Endothelial cell of umbilical vein (primary cell): ENCODE measurements around the gene UNC45A. TPM values are rescaled to one million over a fixed set of nuclear protein-coding genes. Genes with fewer than 3 reads are reported as not detected.

Experiments
- BruUV-seq: library from RNA; stranded (reverse); fragments of 400-500 nt; replicated peaks from 2 replicates; lab custom pipeline; 2021; lab: Mats Ljungman, UMichigan
- CTCF ChIA-PET: fragments of 300-600, 350-600 bp; sonication (Branson Sonifier 250); formaldehyde crosslinking; loops from one replicate; lab custom pipeline; 2021; ENCODE audit warnings: antibody characterized with exemption, inconsistent platforms; lab: Charles Lee
- POLR2A ChIA-PET: fragments of 300-600, 350-600 bp; sonication (Branson Sonifier 250); formaldehyde crosslinking; loops from one replicate; lab custom pipeline; 2021; ENCODE audit warnings: antibody characterized with exemption, inconsistent platforms; lab: Charles Lee
- DNase-seq: peaks from one replicate; pipeline ENCODE4 v3.0.0-alpha.2; 2011; ENCODE audit warnings: low read depth, low spot score
- FAIRE-seq: peaks from 2 replicates; lab custom pipeline; 2011; peaks lifted over from hg19 to GRCh38; lab: Jason Lieb, UNC
- H2AFZ ChIP-seq: 2 replicates; pipeline ENCODE4 v1.6.0; 2012; ENCODE audit warnings: low read depth, low read length, control low read depth, inconsistent platforms
- H3K27ac ChIP-seq: 2 replicates; pipeline ENCODE4 v1.5.1; 2011; ENCODE audit warnings: low read depth, mild to moderate bottlenecking, control low read depth, low read length, moderate library complexity; ENCODE audit not compliant: insufficient read depth
- H3K27me3 ChIP-seq, 2 experiments: 2 replicates each; pipeline versions ENCODE4 v1.6.0 to v1.6.1; 2011; ENCODE audit warnings: low read length in 2 of 2, mixed read lengths in 1 of 2; ENCODE audit not compliant: control insufficient read depth in 2 of 2, insufficient read depth in 2 of 2
- H3K36me3 ChIP-seq, 2 experiments: 2 replicates in 1 of 2; 3 replicates in 1 of 2; pipeline ENCODE4 v1.5.1; 2011; ENCODE audit warnings: low read length in 2 of 2, mild to moderate bottlenecking in 1 of 2, moderate library complexity in 1 of 2; ENCODE audit not compliant: control insufficient read depth in 2 of 2, insufficient read depth in 2 of 2; ENCODE audit errors: extremely low read depth in 1 of 2
- H3K4me1 ChIP-seq: 3 replicates; pipeline ENCODE4 v1.5.1; 2011; ENCODE audit warnings: mild to moderate bottlenecking, low read length; ENCODE audit not compliant: control insufficient read depth, insufficient read depth; ENCODE audit errors: extremely low read depth
- H3K4me2 ChIP-seq: 2 replicates; pipeline ENCODE4 v1.6.1; 2011; ENCODE audit warnings: low read length, control low read depth, mixed read lengths; ENCODE audit not compliant: insufficient read depth
- H3K4me3 ChIP-seq, 3 experiments: fragments of 200-600 bp in 1 of 3; sonication (generic), shearing (Covaris generic) in 1 of 3; replicated peaks in 1 of 3; 2 replicates each; pipeline ENCODE4 v1.5.1; 2011 to 2016; ENCODE audit warnings: control low read depth in 3 of 3, low read length in 3 of 3, mild to moderate bottlenecking in 2 of 3, inconsistent platforms in 1 of 3, low read depth in 1 of 3, moderate library complexity in 1 of 3; ENCODE audit not compliant: insufficient read depth in 1 of 3
- H3K79me2 ChIP-seq: 2 replicates; pipeline ENCODE4 v1.6.0; 2012; ENCODE audit warnings: low read length, inconsistent platforms; ENCODE audit not compliant: control insufficient read depth, insufficient read depth
- H3K9ac ChIP-seq: replicated peaks from 2 replicates; pipeline ENCODE3; 2011; ENCODE audit warnings: low read length, control low read depth; ENCODE audit not compliant: insufficient read depth; ENCODE audit errors: extremely low read depth
- H3K9me1 ChIP-seq: replicated peaks from 3 replicates; pipeline ENCODE4 v1.6.0; 2011; ENCODE audit warnings: mild to moderate bottlenecking, low read length; ENCODE audit not compliant: control insufficient read depth, insufficient read depth; ENCODE audit errors: extremely low read depth
- H3K9me3 ChIP-seq: replicated peaks from 2 replicates; pipeline ENCODE4 v1.5.1; 2012; ENCODE audit warnings: low read length, inconsistent platforms; ENCODE audit not compliant: control insufficient read depth, insufficient read depth
- H4K20me1 ChIP-seq: replicated peaks from 2 replicates; pipeline ENCODE3; 2011; ENCODE audit warnings: mild to moderate bottlenecking, low read length; ENCODE audit not compliant: control insufficient read depth, insufficient read depth; ENCODE audit errors: extremely low read depth
- CTCF ChIP-seq, 2 donors: IDR thresholded peaks; 1 replicate in 1 of 2; 2 replicates in 1 of 2; pipeline ENCODE4 v1.5.1; 2011; ENCODE audit warnings: low read length in 2 of 2, mild to moderate bottlenecking in 2 of 2, moderate library complexity in 2 of 2, control low read depth in 1 of 2, inconsistent platforms in 1 of 2, low read depth in 1 of 2; ENCODE audit not compliant: insufficient read depth in 1 of 2; ENCODE audit errors: extremely low read depth in 1 of 2
- EZH2 ChIP-seq: IDR thresholded peaks from 2 replicates; pipeline ENCODE4 v1.6.1; 2012; ENCODE audit warnings: borderline replicate concordance, low read depth, mild to moderate bottlenecking, moderate library complexity, low read length, inconsistent platforms; ENCODE audit not compliant: severe bottlenecking
- FOS ChIP-seq: IDR thresholded peaks from 2 replicates; pipeline ENCODE4 v1.6.1; 2011; ENCODE audit warnings: mild to moderate bottlenecking, low read length, moderate library complexity, borderline replicate concordance; ENCODE audit not compliant: insufficient read depth
- GATA2 ChIP-seq: IDR thresholded peaks from 2 replicates; pipeline ENCODE4 v1.7.0; 2011; ENCODE audit warnings: low read depth, mild to moderate bottlenecking, moderate library complexity, mixed read lengths, low read length; ENCODE audit not compliant: insufficient read length, insufficient read depth
- JUN ChIP-seq: IDR thresholded peaks from 2 replicates; pipeline ENCODE4 v1.6.1; 2011; ENCODE audit warnings: borderline replicate concordance, low read depth; ENCODE audit not compliant: insufficient read length, insufficient read depth
- MAX ChIP-seq: IDR thresholded peaks from 2 replicates; pipeline ENCODE4 v1.6.1; 2011; ENCODE audit not compliant: insufficient read depth, insufficient read length
- MYC ChIP-seq: IDR thresholded peaks from one replicate; pipeline ENCODE4 v1.6.1; 2011; ENCODE audit warnings: mild to moderate bottlenecking, low read depth, low read length
- POLR2A ChIP-seq: IDR thresholded peaks from 2 replicates; pipeline ENCODE4 v1.6.1; 2012; ENCODE audit warnings: low read depth, mild to moderate bottlenecking, control low read depth, low read length
- POLR2AphosphoS5 ChIP-seq: IDR thresholded peaks from 2 replicates; pipeline ENCODE4 v1.6.1; 2012; ENCODE audit warnings: low read depth, mild to moderate bottlenecking, control low read depth, low read length, moderate library complexity; ENCODE audit not compliant: insufficient read depth
- dilution Hi-C: fragments of 300-500 bp; cut with MboI; formaldehyde crosslinking; loops from one replicate; pipeline ENCODE4 v1.15.0; 2019; ENCODE audit warnings: low sequenced_read_pairs; ENCODE audit not compliant: extremely low pct_ligation_motif_present
- intact Hi-C: fragments of 100-400 bp; cut with micrococcal nuclease; formaldehyde crosslinking; loops from one replicate; pipeline ENCODE4 v1.10.0; 2022
- polyA plus RNA-seq, 4 experiments: library from polyadenylated mRNA; depleted of rRNA in 3 of 4; stranded (reverse) in 3 of 4; unstranded in 1 of 4; fragments of >200 nt; gene quantifications; 2 replicates each; pipeline versions ENCODE4 v1.2.1 to v1.2.3, GENCODE V29; 2011 to 2012; ENCODE audit warnings: missing spikeins in 1 of 4
- total RNA-seq: library from RNA; stranded (reverse); gene quantifications from 2 replicates; pipeline ENCODE4 v1.2.3, GENCODE V29; 2021

Gene UNC45A
- total and polyA plus RNA-seq, 2 donors (not counting 3 experiments of a cell fraction or from before 2014, with no cell fraction given), result 103 to 106 TPM

- no peak overlapping the region for H3K4me2 ChIP-seq
- H3K4me3 ChIP-seq, result no peak overlapping the region
- no peak for DNase-seq
- H3K27ac ChIP-seq, result no peak overlapping the region
- dilution Hi-C loops (no loop called here), intact Hi-C loops (no loop called here)
- no peak overlapping the region for H2AFZ ChIP-seq
- no peaks in the 10 kb centered on the region for H3K9me3 ChIP-seq
- ChIA-PET CTCF (interaction anchor here (1.0 kb wide), 1 partner anchor 20 kb away, joined by 3 read pairs; the partner anchor contains the start of gene HDDC3), POLR2A (no interaction called here)
- no peaks in the 10 kb centered on the region for H3K79me2 ChIP-seq
- BruUV-seq, result no TSS peak
- H3K36me3 ChIP-seq, result peaks cover 5 to 62% of the 10 kb centered on the region in 2 experiments
- H3K27me3 ChIP-seq, result no peaks in the 10 kb centered on the region
- H3K9me1 ChIP-seq, result no peaks in the 10 kb centered on the region
- H4K20me1 ChIP-seq, result no peaks in the 10 kb centered on the region
- FAIRE-seq, result no peak
- no peak for TF ChIP-seq POLR2A
- TF ChIP-seq MYC, result no peak
- TF ChIP-seq JUN, result no peak
- TF ChIP-seq GATA2, result no peak
- no peak for TF ChIP-seq MAX
- no peak for TF ChIP-seq FOS
- no peak for TF ChIP-seq EZH2
- TF ChIP-seq CTCF (IDR thresholded peaks at IDR 0.05; ENCODE audit: extremely low read depth in 1 of 2, insufficient read depth in 1 of 2, low read depth in 1 of 2, low read length in 2 of 2), result no peak
- no peak for TF ChIP-seq POLR2AphosphoS5
- H3K9ac ChIP-seq, result no peak overlapping the region
- no peaks in the 10 kb centered on the region for H3K4me1 ChIP-seq
Observed at GRCh38 chr15:90912770-90913075, 22.4 kb upstream of the UNC45A start.
